Neutrophil (primary cell): ENCODE measurements around the gene OR4M2.
"Not testable (repeated sequence)": the region's sequence is repeated elsewhere in the genome, so short reads cannot be mapped to it uniquely, and the experiment has no call there.

Source experiments
- H3K27ac ChIP-seq: fragments of 200-600 bp; sonication (generic); 2 replicates; pipeline ENCODE4 v1.5.1; 2016; ENCODE audit warnings: mild to moderate bottlenecking, moderate library complexity
- H3K27me3 ChIP-seq: fragments of 200-600 bp; sonication (generic); 2 replicates; pipeline ENCODE4 v1.6.0; 2016; ENCODE audit warnings: mild to moderate bottlenecking
- H3K36me3 ChIP-seq: fragments of 200-600 bp; sonication (generic); 2 replicates; pipeline ENCODE4 v1.5.1; 2017
- H3K4me1 ChIP-seq, 2 experiments: fragments of 200-600 bp in 1 of 2; sonication (generic) in 1 of 2; 1 replicate in 1 of 2; 2 replicates in 1 of 2; pipeline versions ENCODE4 v1.5.1 to v1.6.1; 2013 to 2016; ENCODE audit warnings: low read depth in 1 of 2, low read length in 1 of 2, mild to moderate bottlenecking in 1 of 2, moderate library complexity in 1 of 2; ENCODE audit not compliant: control insufficient read depth in 1 of 2, insufficient read depth in 1 of 2
- H3K4me3 ChIP-seq, 2 experiments: fragments of 200-600 bp in 1 of 2; sonication (generic) in 1 of 2; 1 replicate in 1 of 2; 2 replicates in 1 of 2; pipeline ENCODE4 v1.5.1; 2013 to 2016; ENCODE audit warnings: low read depth in 1 of 2, low read length in 1 of 2, mild to moderate bottlenecking in 1 of 2, moderate library complexity in 1 of 2
- H3K9me3 ChIP-seq: fragments of 200-600 bp; sonication (generic); 2 replicates; pipeline ENCODE4 v1.5.1; 2016

Gene OR4M2

GRCh38 chr15:22080227-22080626, at the start of gene OR4M2:
TSS of gene OR4M2 (plus strand) at chr15:22080527. CDS start at chr15:22080625, 98 bp downstream.
- not testable (repeated sequence) for H3K4me3 ChIP-seq, H3K27ac ChIP-seq, H3K4me1 ChIP-seq, H3K9me3 ChIP-seq, H3K36me3 ChIP-seq, H3K27me3 ChIP-seq

- H3K9me3 ChIP-seq, H3K36me3 ChIP-seq, H3K27ac ChIP-seq, H3K4me1 ChIP-seq, H3K27me3 ChIP-seq, H3K4me3 ChIP-seq: not testable (repeated sequence)
Observed at GRCh38 chr15:22069267-22069666, 11.1 kb upstream of the OR4M2 start.

- H3K27ac ChIP-seq, H3K27me3 ChIP-seq, H3K9me3 ChIP-seq, H3K4me1 ChIP-seq, H3K4me3 ChIP-seq, H3K36me3 ChIP-seq: not testable (repeated sequence)
Observed at GRCh38 chr15:22081386-22081785, 1.1 kb downstream of the OR4M2 start.

- not testable (repeated sequence) for H3K27me3 ChIP-seq, H3K4me1 ChIP-seq, H3K9me3 ChIP-seq, H3K36me3 ChIP-seq, H3K4me3 ChIP-seq, H3K27ac ChIP-seq
Observed at GRCh38 chr15:22098616-22099253, 18.4 kb downstream of the OR4M2 start.

- H3K36me3 ChIP-seq, H3K27me3 ChIP-seq, H3K4me3 ChIP-seq, H3K4me1 ChIP-seq, H3K27ac ChIP-seq, H3K9me3 ChIP-seq: not testable (repeated sequence)
Observed at GRCh38 chr15:22099289-22099891, 19.1 kb downstream of the OR4M2 start.

GRCh38 chr15:22122033-22122432, 41.7 kb downstream of the OR4M2 start:
- H3K36me3 ChIP-seq, H3K4me1 ChIP-seq, H3K27me3 ChIP-seq, H3K4me3 ChIP-seq, H3K27ac ChIP-seq, H3K9me3 ChIP-seq: not testable (repeated sequence)
